G401 (cell line): ENCODE measurements around the gene PRSS35. TPM values are rescaled to one million over a fixed set of nuclear protein-coding genes. Genes with fewer than 3 reads are reported as not detected.

Source experiments
- total RNA-seq: library from RNA; depleted of rRNA; stranded (reverse); fragments of >200 nt; shearing (Covaris generic); gene quantifications from 2 replicates; pipeline ENCODE4 v1.2.3, GENCODE V29; 2014; rRNA removed

The PRSS35 gene
- total RNA-seq, 1 experiment from 2014 or later: 0.07 TPM

Other genes with a start within 250 kb of the PRSS35 start
- not detected in 2 replicates for gene ME1, start 81.5 kb upstream of the PRSS35 start, total RNA-seq
- not detected in 2 replicates for gene SNAP91, start 196.6 kb downstream of the PRSS35 start, total RNA-seq